NCI-H2196 (cell line): ENCODE data around the gene C10orf71.

ENCODE experiments used
- DNase-seq: peaks from one replicate; lab custom pipeline; 2025; ENCODE audit not compliant: unreplicated experiment; lab: John Stamatoyannopoulos, UW

Gene C10orf71

DNA sequence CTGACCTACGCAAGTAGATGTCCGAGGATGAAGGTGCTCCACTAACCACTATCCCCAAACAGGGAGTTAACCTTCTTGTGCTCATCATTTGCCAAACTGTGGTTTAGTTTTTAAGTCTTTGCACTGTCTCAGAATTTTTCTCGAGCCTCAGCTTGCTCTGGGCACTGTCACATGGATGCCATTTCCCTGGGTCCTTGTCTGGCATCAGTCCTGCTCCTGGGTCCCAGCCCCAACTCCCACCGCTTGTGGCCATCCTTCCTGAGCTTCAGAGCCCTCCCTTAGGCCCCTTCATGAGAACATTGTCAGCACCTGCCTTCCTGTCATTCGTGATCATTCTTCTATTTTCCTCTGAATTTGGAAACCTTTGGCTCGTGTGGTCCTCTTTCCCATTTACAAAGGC lies 33.8 kb downstream of the C10orf71 start:
- DNase-seq, result no peak

DNA sequence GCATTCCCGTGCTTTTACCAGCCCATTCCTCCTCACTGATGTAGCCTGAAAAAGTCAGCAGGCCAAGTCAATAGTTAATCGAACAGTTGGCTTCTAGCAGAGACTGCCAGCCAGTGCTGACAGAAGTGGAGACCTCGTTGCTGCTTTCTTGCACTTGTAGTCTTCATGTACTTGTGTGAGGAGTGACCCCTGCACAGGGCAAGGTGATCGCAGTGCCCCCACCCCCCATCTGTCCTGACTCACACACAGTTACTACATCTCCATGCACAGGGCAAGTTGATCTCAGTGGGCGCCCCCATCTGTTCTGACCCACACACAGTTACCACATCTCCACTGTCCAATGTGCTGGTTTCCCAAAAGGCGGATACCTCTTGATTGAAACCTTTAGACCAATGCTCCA lies 34.2 kb downstream of the C10orf71 start:
- no peak for DNase-seq

DNA sequence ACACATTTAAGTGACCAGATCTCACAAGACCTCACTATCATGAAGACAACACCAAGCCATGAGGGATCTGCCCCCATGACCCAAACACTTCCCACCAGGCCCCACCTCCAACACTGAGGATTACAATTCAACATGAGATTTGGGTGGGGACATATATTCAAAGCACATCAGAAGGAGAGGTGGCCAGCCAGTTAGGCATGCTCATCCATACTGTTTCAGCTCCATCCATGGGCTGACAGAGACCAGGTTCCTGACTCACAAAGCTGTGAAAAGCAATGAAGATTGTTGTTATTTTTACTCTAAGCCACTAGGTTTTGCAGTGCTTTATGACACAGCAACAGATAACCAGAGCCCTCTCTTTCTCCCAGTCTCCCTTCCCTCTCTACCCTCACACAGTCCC lies 36.0 kb downstream of the C10orf71 start:
- no peak for DNase-seq

DNA sequence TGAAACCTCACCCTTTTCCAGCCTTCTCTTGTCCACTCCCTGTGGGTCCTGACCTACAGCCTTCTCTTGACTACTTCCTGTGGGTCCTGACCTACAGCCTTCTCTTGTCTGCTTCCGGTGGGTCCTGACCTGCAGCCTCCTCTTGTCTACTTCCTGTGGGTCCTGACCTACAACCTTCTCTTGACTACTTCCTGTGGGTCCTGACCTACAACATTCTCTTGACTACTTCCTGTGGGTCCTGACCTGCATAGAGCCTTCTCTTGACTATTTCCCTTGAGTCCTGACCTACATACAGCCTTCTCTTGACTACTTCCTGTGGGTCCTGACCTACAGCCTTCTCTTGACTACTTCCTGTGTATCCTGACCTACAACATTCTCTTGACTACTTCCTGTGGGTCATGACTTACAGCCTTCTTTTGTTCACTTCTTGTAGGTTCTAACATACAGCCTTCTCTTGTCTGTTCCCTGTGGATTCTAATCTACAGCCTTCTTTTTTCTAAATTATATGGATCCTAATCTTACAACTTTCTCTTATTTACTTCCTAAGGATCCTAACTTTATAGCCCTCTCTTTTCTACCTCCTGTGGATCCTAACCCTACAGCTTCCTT lies 36.5 kb downstream of the C10orf71 start:
- no peak for DNase-seq

DNA sequence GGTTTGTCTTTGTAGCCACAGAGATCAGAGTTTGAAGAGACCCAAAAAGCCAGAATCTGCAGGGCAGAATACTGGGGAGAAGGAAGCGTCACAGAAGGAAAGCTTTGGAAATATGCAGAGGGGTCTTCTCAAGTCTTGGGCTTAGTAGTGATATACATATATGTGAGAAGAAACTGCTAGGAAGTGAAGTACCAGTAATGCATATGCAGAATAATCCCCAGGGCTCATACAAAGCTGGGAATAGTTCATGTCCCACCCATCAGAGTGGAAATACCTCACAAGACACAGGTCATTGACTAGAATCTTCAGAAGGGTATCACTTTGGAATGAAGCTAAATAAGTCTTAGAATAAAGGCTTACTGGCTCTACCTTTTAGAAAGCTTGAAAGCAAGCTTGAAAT lies 39.6 kb downstream of the C10orf71 start:
- no peak for DNase-seq

DNA sequence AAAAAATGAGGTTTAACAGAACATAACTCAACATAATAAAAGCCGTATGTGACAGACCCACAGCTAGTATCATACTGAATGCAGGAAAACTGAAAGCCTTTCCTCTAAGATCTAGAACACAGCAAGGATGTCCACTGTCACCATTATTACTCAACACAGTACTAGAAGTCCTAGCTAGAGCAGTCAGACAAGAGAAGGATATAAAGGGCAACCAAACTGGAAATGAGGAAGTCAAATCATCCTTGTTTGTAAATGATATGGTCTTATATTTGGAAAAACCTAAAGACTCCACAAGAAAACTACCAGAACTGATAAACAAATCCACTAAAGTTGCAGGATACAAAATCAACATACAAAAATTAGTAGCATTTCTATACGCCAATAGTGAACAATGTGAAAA lies 45.9 kb downstream of the C10orf71 start:
- DNase-seq, result no peak

DNA sequence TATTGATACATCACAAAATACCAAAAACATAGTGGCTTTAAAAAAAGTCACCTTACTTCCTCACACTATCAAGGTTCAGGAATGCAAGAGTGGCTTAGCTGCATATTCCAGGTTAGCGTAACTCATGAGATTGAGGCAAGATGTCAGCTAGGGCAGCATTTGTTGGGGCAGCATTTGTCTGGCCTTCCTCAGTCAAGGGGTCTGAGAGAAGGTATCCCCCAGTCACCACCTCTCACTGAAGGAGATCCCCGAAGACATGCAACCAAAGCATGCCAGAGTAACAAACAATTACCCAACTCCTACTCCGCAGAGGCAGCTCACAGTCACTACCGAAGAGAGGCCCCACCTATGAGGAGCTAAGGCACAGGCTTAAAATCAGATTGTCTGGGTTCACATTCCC lies 48.4 kb downstream of the C10orf71 start:
- no peak for DNase-seq

DNA sequence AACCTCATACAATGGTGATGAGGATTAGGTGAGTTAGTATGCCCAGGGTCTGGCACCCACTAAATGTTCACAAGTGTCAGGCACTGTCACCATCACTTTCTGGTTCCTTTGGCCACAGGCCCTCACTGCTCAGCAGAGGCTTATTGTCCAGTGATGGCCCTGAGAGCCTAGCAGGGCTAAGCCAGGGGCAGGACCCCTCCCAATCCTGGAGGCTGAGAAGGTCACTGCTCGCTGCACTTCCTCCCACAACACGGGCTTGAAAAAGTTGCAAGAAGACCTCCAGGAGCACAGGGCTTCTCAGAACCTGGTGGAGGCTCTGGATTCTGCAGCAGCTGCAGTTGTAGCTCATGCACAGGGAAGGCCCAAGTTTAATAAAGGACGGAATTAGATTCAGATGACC lies 48.9 kb downstream of the C10orf71 start:
- no peak for DNase-seq

DNA sequence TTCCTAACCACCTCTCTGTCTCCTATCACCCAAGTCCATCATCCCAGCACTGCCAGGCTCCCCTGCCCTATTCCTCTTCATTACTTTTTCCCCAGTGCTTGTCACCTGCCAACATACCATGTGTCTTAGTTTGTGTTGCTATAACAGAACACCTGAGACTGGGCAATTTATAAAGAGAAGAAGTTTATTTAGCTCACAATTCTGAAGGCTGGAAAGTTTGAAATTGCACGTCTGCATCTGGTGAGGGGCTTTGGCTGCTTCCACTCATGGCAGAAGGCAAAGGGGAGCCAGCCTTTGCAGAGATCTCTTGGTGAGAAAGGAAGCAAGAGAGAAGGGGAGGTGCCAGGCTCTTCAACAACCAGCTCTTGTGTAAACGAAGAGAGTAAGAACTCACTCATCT lies 49.6 kb downstream of the C10orf71 start:
- no peak for DNase-seq

DNA sequence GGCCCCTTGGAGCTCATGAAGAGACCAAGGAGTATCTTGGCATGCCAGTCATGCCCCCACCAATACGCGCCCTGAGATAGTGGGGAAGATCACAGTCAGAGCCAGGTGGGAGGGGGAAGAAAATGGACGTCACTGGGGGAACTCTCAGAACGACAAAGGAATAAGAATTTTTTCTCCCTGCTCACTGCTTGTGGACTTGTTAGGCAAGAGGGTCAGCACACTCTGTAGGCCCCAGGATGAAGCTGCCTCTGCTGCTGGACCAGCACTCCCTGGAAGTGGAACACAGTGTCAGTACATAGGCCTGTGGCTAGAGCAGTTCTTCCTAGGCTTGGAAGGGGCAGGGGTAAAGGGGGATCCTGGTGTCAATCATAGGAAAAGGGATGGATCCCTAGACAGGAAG lies 50.4 kb downstream of the C10orf71 start:
- no peak for DNase-seq

DNA sequence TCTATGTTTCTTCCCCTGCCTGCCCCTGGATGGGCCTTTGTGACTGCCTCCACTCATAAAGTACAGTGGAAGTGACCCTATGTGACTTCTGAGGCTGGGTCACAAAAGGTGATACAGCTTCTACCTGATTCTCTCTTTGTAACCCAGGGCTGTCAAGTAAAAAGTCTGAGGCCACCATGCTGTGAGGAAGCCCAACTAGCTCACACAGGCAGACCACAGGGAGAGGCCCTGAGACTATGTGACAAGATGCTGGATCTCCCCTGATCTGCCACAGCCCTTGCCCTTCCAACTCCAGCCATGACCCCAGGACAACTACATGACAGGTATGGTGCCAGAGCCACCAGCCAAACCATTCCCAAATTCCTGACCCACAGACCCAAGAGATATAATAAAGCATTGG lies 51.2 kb downstream of the C10orf71 start:
- DNase-seq, result no peak

DNA sequence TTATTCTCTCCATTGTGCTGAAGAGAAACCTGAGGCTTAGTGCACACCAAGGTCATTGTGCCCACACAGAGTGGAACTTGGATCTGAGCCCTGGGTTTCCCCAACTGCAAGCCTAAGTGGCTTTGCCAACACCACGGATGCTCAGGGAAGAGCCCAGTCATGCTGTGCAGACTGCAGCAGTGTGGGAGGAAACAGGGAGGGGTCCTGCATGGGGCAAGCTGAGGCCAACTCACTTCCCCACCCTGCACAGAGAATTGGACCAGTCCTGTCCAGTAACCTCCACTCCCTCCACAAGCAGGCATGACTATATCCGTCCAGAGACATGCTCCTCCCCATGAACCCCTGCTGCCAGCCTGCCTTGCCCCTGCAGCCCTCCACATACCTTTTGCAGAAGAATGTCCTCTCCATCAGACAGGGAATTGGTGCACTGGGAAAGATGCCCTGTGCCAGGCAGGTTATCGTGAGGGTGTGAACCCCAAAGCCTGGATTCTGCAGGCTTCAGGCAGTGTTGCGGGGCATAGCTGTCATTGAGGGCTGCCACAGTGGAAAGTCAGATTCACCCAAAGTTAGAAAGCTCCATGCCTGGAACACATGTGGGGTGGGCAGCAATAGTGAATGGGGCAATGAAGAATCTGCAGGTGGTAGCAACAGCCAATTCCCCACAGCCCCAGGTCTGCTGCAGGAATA lies 52.0 kb downstream of the C10orf71 start:
- no peak for DNase-seq

DNA sequence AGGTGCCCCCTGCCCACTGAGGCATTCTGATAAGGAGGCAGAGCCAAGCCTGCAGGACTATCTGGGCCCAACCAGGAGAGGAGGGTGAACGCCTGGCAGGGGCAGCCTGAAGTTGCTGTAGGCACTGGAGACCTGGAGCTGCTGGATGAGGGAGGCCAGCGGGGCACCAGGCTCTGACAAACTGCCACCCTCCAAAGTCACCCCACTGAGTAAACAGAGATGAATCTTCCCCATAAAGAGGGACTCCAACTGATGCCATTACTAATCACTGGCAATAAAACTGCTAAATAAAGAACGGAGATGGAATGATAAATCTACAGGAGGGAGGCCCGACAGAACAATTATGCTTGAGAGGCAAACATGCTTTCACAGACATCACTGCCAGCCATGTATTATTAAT lies 52.7 kb downstream of the C10orf71 start:
- DNase-seq, result no peak

DNA sequence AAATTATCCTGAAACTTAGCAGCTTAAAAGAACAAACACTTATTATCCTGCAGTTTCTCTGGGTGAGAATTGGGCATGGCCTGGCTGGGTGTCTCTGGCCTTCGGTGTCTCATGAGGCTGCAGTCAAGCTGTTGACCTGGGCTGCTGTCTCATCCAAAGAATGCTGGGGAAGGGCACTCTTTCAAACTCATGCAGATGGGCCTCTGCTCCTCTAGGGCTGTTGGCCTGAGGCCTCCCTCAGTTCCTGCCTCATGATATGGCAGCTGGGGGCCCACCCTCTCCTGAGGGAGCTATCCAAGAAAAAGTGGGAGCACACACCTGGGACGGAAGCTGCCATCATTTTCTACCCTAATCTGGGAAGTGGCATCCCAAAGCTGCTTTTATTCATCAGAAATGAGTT lies 53.4 kb downstream of the C10orf71 start:
- DNase-seq, result no peak

DNA sequence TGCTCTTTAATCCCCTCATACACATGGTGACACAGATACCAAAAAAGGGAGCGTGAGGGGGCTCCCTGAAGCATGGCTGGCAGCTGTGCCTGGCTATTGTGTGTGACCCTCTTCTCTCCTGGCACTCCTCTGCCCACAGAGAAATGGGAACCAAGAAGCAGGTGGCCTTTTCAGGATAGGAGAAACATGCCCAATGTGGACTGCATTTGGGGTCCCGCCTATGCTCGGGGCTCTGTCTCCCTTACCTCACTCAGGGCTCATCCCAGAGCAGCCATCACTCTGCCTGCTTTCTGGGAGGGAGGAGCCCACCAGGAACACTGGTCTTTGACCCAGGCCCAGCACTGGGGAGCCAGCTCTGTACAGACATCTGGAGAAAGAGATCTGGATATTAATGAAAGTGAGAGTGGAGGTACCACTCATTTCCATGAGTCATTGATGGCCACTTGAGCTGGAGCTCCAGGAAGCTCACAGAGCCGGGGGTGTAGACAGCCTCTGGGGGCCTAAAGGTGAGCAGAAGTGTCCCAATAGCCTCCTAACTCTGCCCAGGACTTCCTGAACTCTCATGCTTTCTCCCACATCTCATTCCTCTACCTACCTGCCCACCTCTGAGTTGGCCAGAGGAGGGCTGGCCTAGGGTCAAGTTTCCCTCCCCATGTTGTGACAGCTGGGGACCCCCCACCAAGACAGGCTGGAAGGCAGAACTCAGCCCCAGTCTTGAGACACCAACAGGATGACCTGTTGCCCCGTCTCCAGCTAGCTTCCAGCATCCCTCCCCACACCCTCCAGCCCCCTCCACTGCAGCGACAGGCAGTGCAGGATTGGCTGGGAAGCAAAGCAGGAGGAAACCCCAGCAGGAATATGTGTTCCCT lies 54.3 kb downstream of the C10orf71 start:
- no peak for DNase-seq

DNA sequence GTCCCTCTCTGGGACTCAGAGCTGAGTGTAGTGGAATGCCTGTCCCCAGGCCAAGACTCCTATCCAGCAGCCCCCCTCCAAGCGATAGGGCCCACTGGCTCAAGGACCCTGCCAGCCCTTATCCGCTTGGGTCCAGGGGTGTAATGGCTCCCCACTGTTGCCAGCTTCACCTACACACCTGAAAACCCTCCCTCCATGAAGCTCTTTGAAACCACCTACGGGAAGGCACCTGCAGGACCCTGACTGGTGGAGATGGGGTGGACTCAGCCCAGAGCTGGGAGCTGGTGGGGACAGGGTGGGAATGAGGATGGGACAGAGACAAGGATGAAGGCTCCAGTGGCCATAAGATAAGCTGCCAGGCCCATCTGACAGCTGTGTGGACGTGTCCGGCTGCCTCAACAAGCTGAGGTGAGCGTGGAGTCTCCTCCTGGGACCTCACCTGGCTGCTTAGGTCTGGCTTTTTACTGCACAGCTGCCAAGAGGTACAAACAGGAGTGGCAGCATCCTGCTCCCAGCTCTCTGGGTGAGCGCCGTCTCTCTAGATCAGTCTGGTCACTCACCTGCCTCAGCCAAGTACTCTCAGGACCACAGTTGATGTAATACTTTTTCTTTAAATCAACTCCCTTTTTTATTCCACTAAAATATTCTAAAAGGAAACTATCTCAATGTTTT lies 55.1 kb downstream of the C10orf71 start:
- no peak for DNase-seq

DNA sequence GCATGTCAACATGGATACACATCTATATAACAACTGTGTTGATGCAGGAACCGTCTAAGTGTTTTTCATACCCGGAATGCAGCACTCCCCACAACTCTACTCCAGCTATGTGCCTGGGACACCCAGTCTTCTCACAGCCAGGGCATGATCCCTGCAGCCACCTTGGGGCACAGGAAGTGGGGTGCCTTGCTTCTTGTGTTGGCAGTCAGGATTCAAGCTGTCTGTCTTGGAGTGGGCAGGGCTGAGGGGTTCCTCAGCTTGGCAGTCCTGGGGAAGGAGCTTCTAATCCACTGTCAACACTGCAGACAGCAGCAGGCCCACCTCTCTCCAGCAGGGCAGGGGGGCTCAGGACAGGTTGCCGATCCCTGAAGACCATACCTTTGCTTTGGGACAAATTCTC lies 55.6 kb downstream of the C10orf71 start:
- DNase-seq, result no peak

DNA sequence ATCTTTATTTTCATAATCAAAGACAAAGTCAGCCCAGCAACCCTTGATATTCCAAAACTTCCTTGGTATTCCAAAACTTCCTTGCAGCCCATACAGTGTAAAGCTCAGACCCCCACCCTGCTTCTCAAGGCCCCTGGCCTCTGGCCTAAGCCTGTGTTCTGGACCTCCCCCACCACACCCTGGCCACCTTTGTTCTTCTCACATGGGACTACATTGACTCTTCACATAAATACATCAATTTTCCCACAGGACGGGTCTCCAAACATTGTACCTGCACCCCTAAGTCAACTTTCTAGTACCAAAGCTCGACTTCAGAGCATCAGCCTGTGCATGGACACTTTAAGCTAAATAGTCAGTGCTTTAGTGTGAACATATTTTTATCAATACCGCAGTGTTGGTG lies 56.3 kb downstream of the C10orf71 start:
- DNase-seq, result no peak

DNA sequence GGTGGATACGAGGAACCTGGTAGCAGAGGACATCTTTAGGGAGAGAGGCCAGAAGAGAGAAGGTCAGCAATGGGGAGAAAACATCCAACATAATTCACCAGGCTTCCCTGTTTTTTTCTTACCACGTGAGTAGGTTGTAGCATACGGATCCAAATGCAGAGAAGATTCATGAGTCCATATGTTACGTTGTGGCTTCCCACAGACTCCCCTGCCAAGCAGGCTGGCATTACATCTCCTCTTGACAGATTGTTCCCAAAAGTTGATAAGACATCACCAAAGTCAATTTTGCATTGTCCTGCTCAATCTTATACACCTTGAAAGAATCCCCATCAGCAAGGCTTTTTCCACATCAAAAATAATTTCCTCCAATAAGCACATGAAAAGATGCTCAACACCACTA lies 57.2 kb downstream of the C10orf71 start:
- DNase-seq, result no peak

DNA sequence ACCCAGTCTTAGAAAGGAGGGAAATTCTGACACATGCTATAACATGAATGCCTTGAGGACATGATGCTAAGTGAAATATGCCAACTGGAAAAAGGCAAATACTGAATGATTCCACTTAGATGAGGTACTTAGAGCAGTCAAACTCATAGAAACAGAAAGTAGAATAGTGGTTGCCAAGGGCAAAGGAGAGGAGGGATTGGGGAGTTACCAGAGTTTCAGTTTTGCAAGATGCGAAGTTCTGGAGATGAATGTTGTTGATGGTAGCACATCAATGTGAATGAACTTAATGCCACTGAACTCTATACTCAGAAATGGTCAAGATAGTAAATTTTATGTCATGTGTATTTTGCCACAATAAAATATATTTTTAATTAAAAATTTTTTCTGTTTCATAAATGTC lies 58.0 kb downstream of the C10orf71 start:
- DNase-seq, result no peak

DNA sequence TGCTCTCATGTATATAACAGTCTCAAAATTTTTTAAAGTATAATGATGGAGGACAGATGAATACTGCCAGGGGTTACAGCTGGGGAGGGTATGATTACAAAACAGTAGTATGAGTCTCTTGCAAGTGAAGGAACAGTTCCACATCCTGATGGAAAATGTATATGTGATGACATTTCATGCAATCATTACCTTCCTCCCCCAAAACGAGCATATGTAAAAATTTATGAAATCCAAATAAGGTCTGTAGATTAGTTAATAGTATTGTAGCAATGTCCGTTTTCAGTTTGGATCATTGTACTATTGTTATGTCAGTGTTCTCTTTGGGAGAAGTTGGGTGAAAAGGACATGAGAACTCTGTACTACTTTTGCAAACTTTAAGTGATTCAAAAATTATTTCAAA lies 58.9 kb downstream of the C10orf71 start:
- no peak for DNase-seq
